K562 (cell line): ENCODE results near the gene TFF1.

Experiments used
- HOXB6 ChIP-seq: fragments of 250-450 bp; sonication (Bioruptor Pico); IDR thresholded peaks from 2 replicates; pipeline ENCODE4 v1.5.1; 2022; ENCODE audit warnings: mild to moderate bottlenecking, borderline replicate concordance
- TF ChIP-seq, protein P1 (sequence below): IDR thresholded peaks from 2 replicates; pipeline ENCODE4 v1.6.1; 2012; ENCODE audit warnings: low read depth, low read length, improper control_type of control experiment, borderline replicate concordance

DNA sequence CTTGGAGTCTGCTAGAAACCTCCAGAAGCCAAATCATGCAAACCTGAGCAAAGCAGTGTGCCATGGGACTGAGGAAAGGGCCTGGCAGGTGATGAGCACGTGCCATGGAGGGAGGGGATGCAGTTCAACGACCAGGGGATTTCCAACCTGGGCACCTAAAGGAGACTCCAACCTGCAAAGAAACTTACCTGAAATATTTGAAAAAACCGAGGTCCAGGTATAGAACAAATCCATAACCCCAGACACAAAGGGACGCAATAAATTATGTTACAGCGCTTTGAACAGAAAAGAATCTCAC, 46.2 kb upstream of the TFF1 start:
- TF ChIP-seq HOXB6: no peak
- TF ChIP-seq, protein P1, sequence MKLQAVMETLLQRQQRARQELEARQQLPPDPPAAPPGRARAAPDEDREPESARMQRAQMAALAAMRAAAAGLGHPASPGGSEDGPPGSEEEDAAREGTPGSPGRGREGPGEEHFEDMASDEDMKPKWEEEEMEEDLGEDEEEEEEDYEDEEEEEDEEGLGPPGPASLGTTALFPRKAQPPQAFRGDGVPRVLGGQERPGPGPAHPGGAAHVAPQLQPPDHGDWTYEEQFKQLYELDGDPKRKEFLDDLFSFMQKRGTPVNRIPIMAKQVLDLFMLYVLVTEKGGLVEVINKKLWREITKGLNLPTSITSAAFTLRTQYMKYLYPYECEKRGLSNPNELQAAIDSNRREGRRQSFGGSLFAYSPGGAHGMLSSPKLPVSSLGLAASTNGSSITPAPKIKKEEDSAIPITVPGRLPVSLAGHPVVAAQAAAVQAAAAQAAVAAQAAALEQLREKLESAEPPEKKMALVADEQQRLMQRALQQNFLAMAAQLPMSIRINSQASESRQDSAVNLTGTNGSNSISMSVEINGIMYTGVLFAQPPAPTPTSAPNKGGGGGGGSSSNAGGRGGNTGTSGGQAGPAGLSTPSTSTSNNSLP: no peak
